ENCODE results near the gene CTIF.
"Not testable (repeated sequence)": the region's sequence is repeated elsewhere in the genome, so short reads cannot be mapped to it uniquely, and the experiment has no call there.

Gene CTIF

GRCh38 chr18:48538531-48539405 is at the start of gene CTIF:
TSS of gene CTIF (plus strand) at chr18:48539031. CDS start at chr18:48619566, 80,535 bp downstream.
- Mint-ChIP-seq H3K9me3 (no peaks in the 10 kb centered on the region), H3K4me3 (peak within 1 kb of the TSS; percentile 77), H3K4me1 (peaks cover 11% of the 10 kb centered on the region), H3K36me3 (no peaks in the 10 kb centered on the region), H3K27ac (peak within 1 kb of the TSS; percentile 71)
- ATAC-seq = peak; percentile 71
- DNase-seq (ENCODE audit: low spot score in 2 of 2) = peak; percentile 28 to 68

GRCh38 chr18:48490641-48491293 is 48.1 kb upstream of the CTIF start:
- ATAC-seq = no peak
- Mint-ChIP-seq H3K4me3 (no peak overlapping the region), H3K36me3 (no peaks in the 10 kb centered on the region), H3K27ac (no peak overlapping the region), H3K9me3 (no peaks in the 10 kb centered on the region), H3K4me1 (no peaks in the 10 kb centered on the region)
- DNase-seq (ENCODE audit: low spot score in 2 of 2) = no peak

GRCh38 chr18:48492880-48493279 is 46.0 kb upstream of the CTIF start:
- Mint-ChIP-seq H3K27ac (no peak overlapping the region), H3K4me1 (no peaks in the 10 kb centered on the region)
- DNase-seq (ENCODE audit: low spot score in 2 of 2) = no peak

GRCh38 chr18:48493434-48494230 is 45.2 kb upstream of the CTIF start:
- no peaks in the 10 kb centered on the region for H3K36me3 Mint-ChIP-seq
- DNase-seq (ENCODE audit: low spot score in 2 of 2) (no peak), ATAC-seq (no peak)
- peaks cover 7% of the 10 kb centered on the region for H3K9me3 Mint-ChIP-seq
- H3K4me1 Mint-ChIP-seq = no peaks in the 10 kb centered on the region
- no peak overlapping the region for H3K27ac Mint-ChIP-seq
- H3K4me3 Mint-ChIP-seq = no peak overlapping the region

More at GRCh38 chr18:48492880-48493279, 46.0 kb upstream of the CTIF start:
- H3K9me3 Mint-ChIP-seq = peaks cover 6% of the 10 kb centered on the region
- H3K36me3 Mint-ChIP-seq = no peaks in the 10 kb centered on the region
- peak; percentile 31 for ATAC-seq
- no peak overlapping the region for H3K4me3 Mint-ChIP-seq

- ATAC-seq = no peak
- DNase-seq (ENCODE audit: low spot score in 2 of 2) = no peak
- H3K9me3 Mint-ChIP-seq = peaks cover 7% of the 10 kb centered on the region
- no peak overlapping the region for H3K4me3 Mint-ChIP-seq
- H3K27ac Mint-ChIP-seq = no peak overlapping the region
- H3K36me3 Mint-ChIP-seq = no peaks in the 10 kb centered on the region
- H3K4me1 Mint-ChIP-seq = no peaks in the 10 kb centered on the region
Observed at GRCh38 chr18:48497863-48498262, 41.0 kb upstream of the CTIF start.

GRCh38 chr18:48500517-48500916 is 38.3 kb upstream of the CTIF start:
- H3K27ac Mint-ChIP-seq = no peak overlapping the region
- H3K4me1 Mint-ChIP-seq = no peaks in the 10 kb centered on the region
- peaks cover 7% of the 10 kb centered on the region for H3K9me3 Mint-ChIP-seq
- DNase-seq (ENCODE audit: low spot score in 2 of 2) (no peak), ATAC-seq (no peak)
- H3K4me3 Mint-ChIP-seq = no peak overlapping the region
- no peaks in the 10 kb centered on the region for H3K36me3 Mint-ChIP-seq

- no peaks in the 10 kb centered on the region for H3K4me1 Mint-ChIP-seq
- no peak overlapping the region for H3K4me3 Mint-ChIP-seq
- no peak overlapping the region for H3K27ac Mint-ChIP-seq
- peaks cover 17% of the 10 kb centered on the region for H3K9me3 Mint-ChIP-seq
- H3K36me3 Mint-ChIP-seq = no peaks in the 10 kb centered on the region
- no peak for ATAC-seq
- DNase-seq (ENCODE audit: low spot score in 2 of 2) = no peak
Observed at GRCh38 chr18:48502906-48503305, 35.9 kb upstream of the CTIF start.

GRCh38 chr18:48504819-48505218 is 34.0 kb upstream of the CTIF start:
- ATAC-seq = no peak
- Mint-ChIP-seq H3K4me3 (no peak overlapping the region), H3K4me1 (no peaks in the 10 kb centered on the region), H3K36me3 (no peaks in the 10 kb centered on the region), H3K27ac (no peak overlapping the region), H3K9me3 (peaks cover 18% of the 10 kb centered on the region)
- no peak for DNase-seq (ENCODE audit: low spot score in 2 of 2)

- H3K36me3 Mint-ChIP-seq; H3K27ac Mint-ChIP-seq; H3K4me3 Mint-ChIP-seq; H3K4me1 Mint-ChIP-seq; DNase-seq (ENCODE audit: low spot score in 2 of 2); ATAC-seq: not testable (repeated sequence)
- peaks cover 18% of the 10 kb centered on the region for H3K9me3 Mint-ChIP-seq
Observed at GRCh38 chr18:48506983-48507568, 31.8 kb upstream of the CTIF start.

GRCh38 chr18:48512498-48512897 is 26.3 kb upstream of the CTIF start:
- H3K36me3 Mint-ChIP-seq; DNase-seq (ENCODE audit: low spot score in 2 of 2); ATAC-seq; H3K4me3 Mint-ChIP-seq; H3K9me3 Mint-ChIP-seq; H3K27ac Mint-ChIP-seq; H3K4me1 Mint-ChIP-seq: not testable (repeated sequence)

GRCh38 chr18:48514786-48515185 is 24.0 kb upstream of the CTIF start:
- no peak overlapping the region for H3K27ac Mint-ChIP-seq
- ATAC-seq = no peak
- H3K4me3 Mint-ChIP-seq = no peak overlapping the region
- H3K4me1 Mint-ChIP-seq = no peaks in the 10 kb centered on the region
- H3K36me3 Mint-ChIP-seq = no peaks in the 10 kb centered on the region
- no peaks in the 10 kb centered on the region for H3K9me3 Mint-ChIP-seq
- DNase-seq (ENCODE audit: low spot score in 2 of 2) = no peak

GRCh38 chr18:48517048-48517447 is 21.8 kb upstream of the CTIF start:
- no peaks in the 10 kb centered on the region for H3K36me3 Mint-ChIP-seq
- no peak overlapping the region for H3K4me3 Mint-ChIP-seq
- DNase-seq (ENCODE audit: low spot score in 2 of 2) (no peak), ATAC-seq (no peak)
- no peaks in the 10 kb centered on the region for H3K4me1 Mint-ChIP-seq
- H3K27ac Mint-ChIP-seq = no peak overlapping the region
- no peaks in the 10 kb centered on the region for H3K9me3 Mint-ChIP-seq

- ATAC-seq (no peak), DNase-seq (ENCODE audit: low spot score in 2 of 2) (no peak)
- Mint-ChIP-seq H3K27ac (no peak overlapping the region), H3K4me3 (no peak overlapping the region), H3K4me1 (no peaks in the 10 kb centered on the region), H3K9me3 (no peaks in the 10 kb centered on the region), H3K36me3 (no peaks in the 10 kb centered on the region)
Observed at GRCh38 chr18:48519431-48520100, 19.3 kb upstream of the CTIF start.

GRCh38 chr18:48521723-48522122 is 17.1 kb upstream of the CTIF start:
- H3K9me3 Mint-ChIP-seq = no peaks in the 10 kb centered on the region
- no peak overlapping the region for H3K4me3 Mint-ChIP-seq
- H3K4me1 Mint-ChIP-seq = no peaks in the 10 kb centered on the region
- H3K27ac Mint-ChIP-seq = no peak overlapping the region
- no peak for ATAC-seq
- DNase-seq (ENCODE audit: low spot score in 2 of 2) = no peak
- H3K36me3 Mint-ChIP-seq = no peaks in the 10 kb centered on the region

GRCh38 chr18:48525671-48526070 is 13.2 kb upstream of the CTIF start:
- no peaks in the 10 kb centered on the region for H3K4me1 Mint-ChIP-seq
- H3K4me3 Mint-ChIP-seq = no peak overlapping the region
- ATAC-seq (no peak), DNase-seq (ENCODE audit: low spot score in 2 of 2) (no peak)
- H3K9me3 Mint-ChIP-seq = no peaks in the 10 kb centered on the region
- H3K36me3 Mint-ChIP-seq = no peaks in the 10 kb centered on the region
- no peak overlapping the region for H3K27ac Mint-ChIP-seq
